ENCODE results near the gene TPSD1.
A peak's percentile ranks its signal among the peaks of the same experiment; 100 is the strongest.
"Not testable (repeated sequence)": the region's sequence is repeated elsewhere in the genome, so short reads cannot be mapped to it uniquely, and the experiment has no call there.

Gene TPSD1

DNA sequence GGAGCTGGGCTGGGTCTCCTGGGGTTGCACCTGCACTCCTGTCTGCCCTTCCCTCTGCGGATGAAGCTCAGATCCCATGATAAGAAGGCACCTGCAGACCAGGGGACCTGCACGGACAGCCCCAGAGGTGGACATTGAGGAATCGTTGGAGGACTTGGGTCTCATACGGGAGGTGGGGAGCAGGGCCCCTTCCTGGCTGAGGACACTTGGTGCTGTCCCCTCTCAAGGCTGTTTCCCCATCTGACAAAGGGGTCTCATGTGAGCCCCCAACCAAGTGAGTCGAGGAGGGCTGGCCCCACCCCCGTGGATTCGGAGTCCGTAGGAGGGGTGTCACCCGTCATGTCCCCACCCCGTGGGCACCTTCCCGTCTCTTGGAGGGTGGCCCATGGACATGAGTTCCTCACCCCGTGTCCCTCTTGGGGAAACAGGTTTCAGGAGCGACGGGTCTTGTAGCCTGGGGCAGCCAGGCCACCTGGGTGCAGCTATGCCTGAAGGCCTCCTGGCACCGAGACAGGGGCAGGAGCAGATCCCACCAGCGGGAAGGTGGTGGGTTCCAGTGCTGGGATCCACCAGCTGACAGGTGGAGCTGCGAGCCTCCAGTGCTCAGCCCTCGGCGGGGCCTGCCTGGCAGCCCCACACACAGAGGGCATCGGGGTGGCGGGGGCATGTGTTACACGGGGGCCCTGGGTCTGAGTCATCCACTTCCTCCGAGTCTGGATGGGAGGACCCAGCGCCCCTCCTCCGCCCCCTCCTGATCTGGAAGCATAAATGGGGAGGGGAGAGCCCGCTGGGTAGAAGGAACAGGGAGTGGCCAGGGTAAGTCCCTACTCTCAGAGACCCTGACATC, at the start of gene TPSD1:
TSS of gene TPSD1 (plus strand) at position 794 of the 847 bp plus-strand sequence. CDS start 212 bp downstream, outside the sequence.
- H3K27me3 ChIP-seq (ENCODE audit: insufficient read depth, low read depth, severe bottlenecking); DNase-seq; H3K27ac ChIP-seq; H3K36me3 ChIP-seq; H3K4me3 ChIP-seq (ENCODE audit: low read depth, low read length); H3K9me3 ChIP-seq (ENCODE audit: severe bottlenecking): not testable (repeated sequence)

- peak; percentile 59 for DNase-seq
- Histone ChIP-seq H3K27ac (no peak overlapping the region), H3K4me3 (ENCODE audit: low read depth, low read length) (no peak overlapping the region), H3K27me3 (ENCODE audit: insufficient read depth, low read depth, severe bottlenecking) (no peaks in the 10 kb centered on the region), H3K36me3 (peaks cover 86% of the 10 kb centered on the region), H3K9me3 (ENCODE audit: severe bottlenecking) (no peaks in the 10 kb centered on the region)
- TF ChIP-seq, protein P1, sequence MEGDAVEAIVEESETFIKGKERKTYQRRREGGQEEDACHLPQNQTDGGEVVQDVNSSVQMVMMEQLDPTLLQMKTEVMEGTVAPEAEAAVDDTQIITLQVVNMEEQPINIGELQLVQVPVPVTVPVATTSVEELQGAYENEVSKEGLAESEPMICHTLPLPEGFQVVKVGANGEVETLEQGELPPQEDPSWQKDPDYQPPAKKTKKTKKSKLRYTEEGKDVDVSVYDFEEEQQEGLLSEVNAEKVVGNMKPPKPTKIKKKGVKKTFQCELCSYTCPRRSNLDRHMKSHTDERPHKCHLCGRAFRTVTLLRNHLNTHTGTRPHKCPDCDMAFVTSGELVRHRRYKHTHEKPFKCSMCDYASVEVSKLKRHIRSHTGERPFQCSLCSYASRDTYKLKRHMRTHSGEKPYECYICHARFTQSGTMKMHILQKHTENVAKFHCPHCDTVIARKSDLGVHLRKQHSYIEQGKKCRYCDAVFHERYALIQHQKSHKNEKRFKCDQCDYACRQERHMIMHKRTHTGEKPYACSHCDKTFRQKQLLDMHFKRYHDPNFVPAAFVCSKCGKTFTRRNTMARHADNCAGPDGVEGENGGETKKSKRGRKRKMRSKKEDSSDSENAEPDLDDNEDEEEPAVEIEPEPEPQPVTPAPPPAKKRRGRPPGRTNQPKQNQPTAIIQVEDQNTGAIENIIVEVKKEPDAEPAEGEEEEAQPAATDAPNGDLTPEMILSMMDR (IDR thresholded peaks at IDR 0.05; ENCODE audit: low read depth, low read length): peak; percentile 26; the same call in 1 of the 2 replicates
Measured at GRCh38 chr16:1206326-1206725, 49.5 kb upstream of the TPSD1 start.

DNA sequence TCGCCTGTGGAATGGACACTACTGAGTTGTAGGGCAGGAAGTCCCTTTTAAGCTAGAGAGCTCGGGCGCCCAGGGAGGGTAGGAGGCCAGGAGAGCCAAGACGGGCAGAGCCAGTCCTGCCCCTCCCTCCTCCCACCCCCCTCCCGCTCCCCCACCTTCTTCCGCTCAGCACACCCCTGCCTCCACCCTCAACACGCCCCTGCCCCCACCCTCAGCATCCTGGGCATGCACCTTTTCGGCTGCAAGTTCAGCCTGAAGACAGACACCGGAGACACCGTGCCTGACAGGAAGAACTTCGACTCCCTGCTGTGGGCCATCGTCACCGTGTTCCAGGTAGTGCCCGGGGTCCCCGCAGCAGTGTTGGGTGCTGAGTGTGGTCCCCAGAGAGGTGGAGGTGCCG, 49.1 kb upstream of the TPSD1 start:
- Histone ChIP-seq H3K36me3 (peaks cover 86% of the 10 kb centered on the region), H3K4me3 (ENCODE audit: low read depth, low read length) (no peak overlapping the region), H3K9me3 (ENCODE audit: severe bottlenecking) (no peaks in the 10 kb centered on the region), H3K27me3 (ENCODE audit: insufficient read depth, low read depth, severe bottlenecking) (no peaks in the 10 kb centered on the region), H3K27ac (no peak overlapping the region)
- no peak for DNase-seq
- TF ChIP-seq, protein P1 (IDR thresholded peaks at IDR 0.05; ENCODE audit: low read depth, low read length): no peak

DNA sequence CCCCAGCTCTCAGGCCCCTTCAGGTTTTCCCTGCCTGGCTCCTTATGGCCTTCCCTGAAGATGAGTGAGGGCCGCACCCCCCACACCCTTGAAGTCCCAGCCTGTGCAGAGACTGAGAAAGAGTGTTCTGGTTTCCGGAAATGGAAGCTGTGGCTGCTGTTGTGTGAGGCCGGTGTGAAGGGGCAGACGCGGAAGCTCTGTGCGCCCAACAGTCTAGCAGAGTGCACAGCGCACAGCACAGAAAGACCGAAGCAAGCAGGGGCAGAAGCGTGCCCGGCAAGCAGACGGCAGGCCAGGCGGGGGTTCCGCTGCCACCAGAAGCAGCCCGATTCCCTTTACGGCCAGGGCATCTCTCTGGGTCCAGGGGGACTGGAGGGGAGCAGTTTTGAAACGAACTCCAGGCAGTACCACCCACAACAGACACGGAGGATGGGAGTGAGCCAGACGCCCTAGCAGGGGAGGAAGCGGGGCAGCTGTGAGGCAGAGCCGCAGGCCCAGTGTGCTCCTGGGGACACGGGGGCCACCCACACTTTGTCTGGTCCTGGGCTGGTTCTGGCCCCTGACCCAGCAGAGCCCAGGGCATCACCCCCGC, 47.5 kb upstream of the TPSD1 start:
- Histone ChIP-seq H3K36me3 (peaks cover 86% of the 10 kb centered on the region), H3K4me3 (ENCODE audit: low read depth, low read length) (no peak overlapping the region), H3K9me3 (ENCODE audit: severe bottlenecking) (no peaks in the 10 kb centered on the region), H3K27ac (no peak overlapping the region), H3K27me3 (ENCODE audit: insufficient read depth, low read depth, severe bottlenecking) (no peaks in the 10 kb centered on the region)
- DNase-seq: no peak
- TF ChIP-seq, protein P1 (IDR thresholded peaks at IDR 0.05; ENCODE audit: low read depth, low read length): no peak

GRCh38 chr16:1209081-1209480, 46.8 kb upstream of the TPSD1 start:
- Histone ChIP-seq H3K27me3 (ENCODE audit: insufficient read depth, low read depth, severe bottlenecking) (no peaks in the 10 kb centered on the region), H3K36me3 (peaks cover 86% of the 10 kb centered on the region), H3K27ac (no peak overlapping the region), H3K4me3 (ENCODE audit: low read depth, low read length) (no peak overlapping the region), H3K9me3 (ENCODE audit: severe bottlenecking) (no peaks in the 10 kb centered on the region)
- TF ChIP-seq, protein P1 (IDR thresholded peaks at IDR 0.05; ENCODE audit: low read depth, low read length): no peak
- DNase-seq: no peak

GRCh38 chr16:1210461-1210860, 45.4 kb upstream of the TPSD1 start:
- Histone ChIP-seq H3K27ac (no peak overlapping the region), H3K9me3 (ENCODE audit: severe bottlenecking) (no peaks in the 10 kb centered on the region), H3K36me3 (peaks cover 89% of the 10 kb centered on the region), H3K4me3 (ENCODE audit: low read depth, low read length) (no peak overlapping the region), H3K27me3 (ENCODE audit: insufficient read depth, low read depth, severe bottlenecking) (no peaks in the 10 kb centered on the region)
- TF ChIP-seq, protein P1 (IDR thresholded peaks at IDR 0.05; ENCODE audit: low read depth, low read length): no peak
- DNase-seq: no peak
